Cardiac septum (tissue), 1 donor: ENCODE results near the gene GHRHR. TPM values are rescaled to one million over a fixed set of nuclear protein-coding genes. Genes with fewer than 3 reads are reported as not detected.

Experiments used
- DNase-seq: peaks from one replicate; pipeline ENCODE4 v3.0.0-alpha.2; 2020; ENCODE audit warnings: low spot score
- intact Hi-C: fragments of 100-400 bp; cut with DNase I; formaldehyde crosslinking; loops from one replicate; pipeline ENCODE4 v1.14.0; 2022
- total RNA-seq: library from RNA; stranded (reverse); fragmentation: NEBNext Ultra II Directional; extraction: Animal tissue kit (Norgen Biotek cat#: 25700); gene quantifications from one replicate; pipeline ENCODE4 v1.2.1, GENCODE V29; 2021
- donor health status: DM: no; HTN: no; CAD: no.

GHRHR gene
- total RNA-seq, 1 donor from 2014 or later, result not detected

DNA sequence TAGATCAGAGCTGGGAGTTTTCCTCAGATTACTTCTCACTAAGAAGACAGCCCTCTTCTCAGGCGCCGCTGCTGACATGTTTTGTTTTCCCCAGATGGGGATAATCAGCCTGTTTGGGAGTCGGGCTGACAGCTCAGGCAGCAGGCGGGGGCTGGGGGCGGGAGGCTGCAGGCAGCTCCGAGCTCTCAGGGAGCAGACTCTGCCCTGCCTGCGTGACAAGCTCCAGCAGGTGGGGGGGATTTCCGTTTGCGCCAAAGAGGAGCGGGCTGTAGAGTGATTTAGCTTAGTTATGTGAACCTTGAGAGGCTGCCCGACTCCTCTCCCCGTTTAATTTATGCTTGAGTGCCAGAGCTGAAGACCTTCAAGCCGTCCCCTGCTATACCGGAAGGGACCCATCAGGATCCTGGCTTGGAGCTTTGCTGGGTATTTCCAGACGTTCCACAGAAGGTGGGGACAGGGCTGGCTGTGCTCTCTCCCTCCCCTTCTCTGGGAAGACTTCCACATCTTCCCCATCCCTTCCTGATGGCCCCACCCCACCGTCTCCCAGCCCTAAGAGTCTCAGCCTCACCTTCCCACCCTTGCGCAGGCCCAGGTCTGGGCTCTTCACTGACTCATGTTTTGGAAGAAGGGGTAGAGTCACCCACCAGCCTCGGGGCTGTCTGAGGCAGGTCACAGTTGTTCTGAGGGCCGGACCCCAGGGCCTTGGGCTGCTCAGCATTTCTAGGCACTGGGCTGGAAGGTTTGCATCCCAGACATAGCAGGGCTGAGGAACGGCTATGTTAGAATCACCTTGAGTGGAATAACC, 63.6 kb downstream of the GHRHR start:
- intact Hi-C loops, result no loop called here
- no peak for DNase-seq

DNA sequence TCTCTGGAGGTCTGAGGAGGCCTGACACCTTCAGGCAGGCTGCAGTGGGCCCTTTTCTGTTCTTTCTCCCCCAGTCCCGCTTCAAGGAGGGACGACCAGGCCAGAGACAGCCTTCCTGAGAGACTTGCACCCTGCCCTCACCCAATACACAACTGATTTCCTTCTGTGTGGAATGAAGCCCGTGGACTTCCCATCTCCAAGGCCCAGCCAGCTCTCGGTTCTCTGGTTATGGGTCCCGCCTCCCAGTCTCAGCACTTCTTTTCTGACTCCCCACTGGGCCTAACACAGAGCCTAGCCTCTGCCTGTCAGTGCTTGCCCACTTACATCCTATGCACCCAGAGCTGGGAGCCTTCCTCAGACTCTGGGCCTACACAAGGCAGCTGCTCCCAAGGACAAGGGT, 64.3 kb downstream of the GHRHR start:
- DNase-seq, result no peak
- intact Hi-C loops, result no loop called here

DNA sequence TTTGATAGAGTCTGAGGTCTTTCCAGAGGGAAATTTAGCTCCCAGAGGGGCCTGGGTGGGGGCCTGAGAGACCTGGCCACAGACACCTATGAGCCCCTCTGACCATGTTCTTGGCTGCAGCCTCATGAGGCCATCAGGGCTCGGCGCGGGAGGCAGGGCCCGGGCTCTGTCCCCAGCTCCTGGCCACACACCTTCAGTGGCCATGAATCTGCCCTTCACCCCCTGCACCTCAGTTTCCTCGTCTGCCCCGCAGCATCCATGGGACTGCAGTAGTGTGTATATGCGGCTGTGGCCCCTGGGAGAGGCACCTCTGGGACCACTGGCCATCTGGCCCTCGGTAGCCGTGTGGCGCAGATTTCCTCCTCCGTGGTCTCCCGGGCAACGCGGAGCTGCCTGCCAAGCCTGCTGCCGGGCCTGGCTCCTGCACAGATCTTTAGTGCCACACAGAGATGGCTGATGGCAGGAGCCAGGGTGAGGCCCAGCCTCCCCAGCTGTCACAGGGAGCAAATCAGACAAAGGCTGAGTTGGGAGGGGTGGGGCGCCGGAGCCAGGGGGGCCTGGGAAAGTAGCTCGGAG, 64.8 kb downstream of the GHRHR start:
- no peak for DNase-seq
- intact Hi-C loops, result no loop called here

Other genes starting within 250 kb of the GHRHR start
- 17.3 TPM for gene INMT, start 211.8 kb upstream of the GHRHR start, total RNA-seq
- gene MINDY4, start 192.5 kb upstream of the GHRHR start, total RNA-seq, result 2.1 TPM
- gene AQP1, start 52.1 kb upstream of the GHRHR start, total RNA-seq, result 155 TPM
- 1.4 TPM for gene ADCYAP1R1, start 88.4 kb downstream of the GHRHR start, total RNA-seq